Measurements from ENCODE around the gene ANKK1.

ANKK1 gene

GRCh38 chr11:113387605-113388211 lies at the start of gene ANKK1:
TSS of gene ANKK1 (plus strand) at chr11:113387779. CDS start at chr11:113387885, 106 bp downstream.
- no peak for DNase-seq

GRCh38 chr11:113338730-113339129 lies 48.8 kb upstream of the ANKK1 start:
- no peak for DNase-seq

- no peak for DNase-seq
Observed at GRCh38 chr11:113339929-113340589, 47.5 kb upstream of the ANKK1 start.

- no peak for DNase-seq
Observed at GRCh38 chr11:113341388-113342165, 46.0 kb upstream of the ANKK1 start.

- no peak for DNase-seq
Observed at GRCh38 chr11:113345978-113346377, 41.6 kb upstream of the ANKK1 start.

GRCh38 chr11:113349528-113349927 lies 38.1 kb upstream of the ANKK1 start:
- no peak for DNase-seq

GRCh38 chr11:113350336-113351067 lies 37.1 kb upstream of the ANKK1 start:
- DNase-seq = no peak

- no peak for DNase-seq
Observed at GRCh38 chr11:113351068-113351450, 36.5 kb upstream of the ANKK1 start.

- no peak for DNase-seq
Observed at GRCh38 chr11:113351480-113351879, 36.1 kb upstream of the ANKK1 start.

- DNase-seq = no peak
Observed at GRCh38 chr11:113356203-113356602, 31.4 kb upstream of the ANKK1 start.

- no peak for DNase-seq
Observed at GRCh38 chr11:113363406-113363805, 24.2 kb upstream of the ANKK1 start.

- DNase-seq = no peak
Observed at GRCh38 chr11:113363996-113364641, 23.5 kb upstream of the ANKK1 start.

GRCh38 chr11:113365895-113366294 lies 21.7 kb upstream of the ANKK1 start:
- DNase-seq = no peak

- DNase-seq = no peak
Observed at GRCh38 chr11:113369411-113369810, 18.2 kb upstream of the ANKK1 start.

- no peak for DNase-seq
Observed at GRCh38 chr11:113370634-113371033, 16.9 kb upstream of the ANKK1 start.

- DNase-seq = no peak
Observed at GRCh38 chr11:113372309-113372708, 15.3 kb upstream of the ANKK1 start.

- no peak for DNase-seq
Observed at GRCh38 chr11:113373306-113373705, 14.3 kb upstream of the ANKK1 start.

- no peak for DNase-seq
Observed at GRCh38 chr11:113373981-113374560, 13.5 kb upstream of the ANKK1 start.

GRCh38 chr11:113375402-113375801 lies 12.2 kb upstream of the ANKK1 start:
- DNase-seq = no peak

- no peak for DNase-seq
Observed at GRCh38 chr11:113376156-113376555, 11.4 kb upstream of the ANKK1 start.

GRCh38 chr11:113377681-113378412 lies 9.7 kb upstream of the ANKK1 start:
- no peak for DNase-seq

GRCh38 chr11:113378692-113379091 lies 8.9 kb upstream of the ANKK1 start:
- DNase-seq = no peak

All from activated CD4-positive, alpha-beta T cell treated with anti-CD3 and anti-CD28 coated beads, Interleukin-2, amount 50 U/mL, for 1 hour (primary cell).